Fibroblast of gingiva (primary cell): Measurements from ENCODE around the gene IFIH1.
A peak's percentile ranks its signal among the peaks of the same experiment; 100 is the strongest.

Experiments used
- DNase-seq: peaks from one replicate; pipeline ENCODE4 v3.0.0-alpha.2; 2011; ENCODE audit warnings: low read depth

IFIH1 gene

DNA sequence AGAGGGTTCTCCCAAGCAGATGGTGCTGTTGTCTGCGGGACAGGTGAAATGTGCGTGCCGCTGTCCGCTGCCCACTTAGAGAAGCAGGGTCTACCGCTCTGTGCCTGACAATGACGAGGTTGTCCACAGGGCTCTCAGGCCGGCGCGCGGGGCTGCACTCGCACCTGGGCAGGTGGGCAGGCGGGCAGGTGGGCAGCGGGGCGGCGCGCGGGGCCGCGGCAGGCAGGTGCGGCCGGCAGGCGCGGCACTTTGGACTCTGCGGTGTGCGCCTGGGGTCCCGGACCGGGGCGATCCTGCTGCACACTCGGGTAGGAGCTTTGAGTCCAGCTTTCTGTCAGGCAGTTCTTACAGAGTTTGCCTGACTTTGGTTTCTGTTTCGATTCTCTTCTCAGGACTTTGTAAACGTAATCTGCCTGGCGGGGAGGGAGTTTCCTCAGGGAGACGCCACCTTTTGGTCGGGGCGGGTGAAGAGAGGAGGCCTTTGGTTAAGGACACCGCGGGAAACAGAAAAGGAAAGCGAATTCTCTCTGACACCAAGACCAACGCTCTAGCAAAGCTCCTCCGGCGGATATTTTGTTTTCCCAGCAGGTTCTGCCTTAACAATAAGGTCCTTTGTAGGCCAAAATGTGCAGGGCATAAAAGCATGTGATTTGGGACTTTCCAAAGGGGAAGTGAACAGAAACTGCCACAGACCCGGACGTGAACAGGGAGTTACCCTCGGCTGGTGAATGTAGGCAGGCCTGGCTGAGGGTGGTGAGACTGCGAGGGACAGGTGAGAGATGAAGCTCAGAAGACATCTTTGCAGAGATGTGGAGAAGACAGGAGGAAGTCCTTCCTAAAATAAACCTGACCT lies at the start of gene IFIH1:
Gene IFIH1 (minus strand): TSS at position 357 of the 853 bp plus-strand sequence. CDS start 377 bp downstream, outside the sequence.
- DNase-seq, result peak; percentile 79

GRCh38 chr2:162365392-162365791 lies 46.9 kb upstream of the IFIH1 start:
- DNase-seq, result no peak

GRCh38 chr2:162344617-162344950 lies 26.1 kb upstream of the IFIH1 start:
- DNase-seq, result no peak

DNA sequence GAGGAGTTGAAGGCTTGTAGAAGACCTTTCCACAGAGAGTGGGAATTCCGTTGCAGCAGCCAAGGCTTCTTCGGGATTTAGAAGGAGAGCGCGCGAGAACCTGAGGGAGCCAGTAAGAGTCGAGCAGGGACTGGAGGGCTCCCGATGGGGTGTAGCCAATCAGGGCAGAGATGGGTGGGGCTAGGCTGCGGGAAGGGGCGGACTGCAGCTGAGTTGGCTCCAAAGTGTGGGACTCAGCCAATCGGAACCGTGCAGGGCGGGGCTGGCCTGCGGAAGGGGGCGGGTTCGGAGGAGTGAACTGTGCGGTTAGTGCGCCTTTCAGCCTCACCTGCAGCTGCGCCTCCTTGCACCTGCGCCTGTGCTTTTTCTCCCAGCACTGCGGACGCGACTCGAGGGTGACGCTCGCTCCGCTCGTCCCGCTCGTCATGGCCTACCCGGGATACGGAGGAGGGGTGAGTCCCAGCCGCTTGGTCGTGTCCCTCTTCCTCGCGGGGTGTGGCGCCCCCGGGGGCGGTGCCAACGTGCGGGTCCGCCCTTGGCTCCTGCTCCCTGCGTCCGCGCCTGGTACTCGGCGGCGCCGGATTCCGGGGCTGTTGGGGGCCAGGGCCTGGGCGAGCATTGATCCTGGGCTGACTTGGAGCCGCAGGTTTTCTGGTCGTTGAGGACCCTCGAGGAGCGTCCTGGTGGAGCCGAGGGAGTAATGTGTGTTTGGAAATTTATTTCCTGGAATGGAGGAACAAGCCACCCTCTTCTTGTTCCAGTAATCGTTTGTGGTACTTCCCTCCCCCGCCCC lies 25.5 kb upstream of the IFIH1 start, which contains the start of gene GCA:
Gene GCA (plus strand): TSS at position 309 of the 793 bp plus-strand sequence. CDS start 117 bp downstream, at position 426.
- DNase-seq, result peak; percentile 92

GRCh38 chr2:162343492-162343823 lies 25.0 kb upstream of the IFIH1 start:
- no peak for DNase-seq

DNA sequence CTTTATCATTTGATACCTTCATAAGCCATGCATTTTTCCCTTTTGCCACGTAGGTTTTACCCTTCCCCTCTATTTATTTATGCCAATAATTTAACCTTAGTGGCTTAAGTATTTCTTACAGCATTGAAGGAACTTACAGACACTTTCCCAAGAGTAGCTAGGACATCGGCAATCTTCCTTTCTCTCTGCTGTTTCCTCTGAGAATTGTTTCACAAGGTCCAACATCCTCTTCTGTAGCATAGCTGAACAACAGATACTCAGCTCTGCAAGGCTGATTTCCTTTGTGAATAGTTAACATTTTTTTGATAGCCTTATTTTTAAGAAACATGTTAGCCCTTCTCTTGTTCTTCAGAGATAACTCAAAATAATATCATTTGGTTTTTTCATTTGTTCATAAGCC lies 24.4 kb upstream of the IFIH1 start:
- no peak for DNase-seq

- DNase-seq, result peak; percentile 61
Observed at GRCh38 chr2:162342321-162342720, 23.8 kb upstream of the IFIH1 start.

DNA sequence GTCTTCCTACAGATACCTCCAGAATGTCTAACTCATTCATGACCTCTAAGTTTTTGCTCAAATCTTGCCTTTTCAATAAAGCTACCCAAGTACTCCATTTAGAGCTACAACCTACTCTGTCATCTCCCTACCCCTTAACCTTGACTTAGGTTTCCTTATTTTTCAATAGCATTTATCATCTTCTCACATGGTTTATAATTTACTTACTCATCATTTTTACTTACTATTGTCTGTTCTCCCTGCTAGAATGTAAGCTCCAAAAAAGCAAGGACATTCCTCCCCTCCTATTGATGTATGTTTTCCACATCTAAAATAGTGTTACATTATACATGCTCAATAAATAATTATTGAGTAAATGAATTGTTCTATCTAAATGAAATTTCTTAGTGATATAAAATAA lies 22.3 kb upstream of the IFIH1 start:
- DNase-seq, result no peak

GRCh38 chr2:162337868-162338267 lies 19.4 kb upstream of the IFIH1 start:
- no peak for DNase-seq

GRCh38 chr2:162333968-162334367 lies 15.5 kb upstream of the IFIH1 start:
- DNase-seq, result no peak

DNA sequence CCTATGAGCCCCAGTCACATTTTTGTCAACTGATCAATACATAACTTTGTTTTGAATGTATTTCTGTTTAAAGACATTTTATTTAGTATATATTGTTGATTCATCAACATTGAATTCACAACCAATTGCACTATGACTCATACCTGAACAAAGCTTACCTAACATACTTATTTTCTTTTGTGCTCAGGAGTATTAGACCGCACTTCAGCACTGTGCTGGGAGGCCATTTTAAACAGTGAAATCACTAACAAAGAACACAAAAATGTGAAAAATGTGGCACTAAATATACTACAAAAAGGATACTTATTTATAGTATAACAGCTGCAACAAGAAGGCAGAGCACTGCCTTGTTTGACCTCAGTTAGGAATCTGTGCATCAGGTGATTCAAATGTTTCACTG lies 12.4 kb upstream of the IFIH1 start:
- DNase-seq, result no peak

- no peak for DNase-seq
Observed at GRCh38 chr2:162328424-162329157, 10.1 kb upstream of the IFIH1 start.

DNA sequence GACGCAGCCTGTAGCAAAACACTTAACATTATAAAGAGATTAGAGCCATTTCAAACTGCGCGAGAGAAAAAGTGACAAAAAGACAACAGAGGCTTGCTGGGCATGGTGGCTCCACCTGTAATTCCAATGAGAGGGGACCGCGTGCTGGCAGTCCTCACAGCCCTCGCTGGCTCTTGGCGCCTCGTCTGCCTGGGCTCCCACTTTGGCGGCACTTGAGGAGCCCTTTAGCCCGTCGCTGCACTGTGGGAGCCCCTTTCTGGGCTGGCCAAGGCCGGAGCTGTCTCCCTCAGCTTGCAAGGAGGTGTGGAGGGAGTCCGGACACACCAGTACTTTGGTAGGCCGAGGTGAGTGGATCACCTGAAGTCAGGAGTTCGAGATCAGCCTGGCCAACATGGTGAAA lies 9.3 kb upstream of the IFIH1 start:
- DNase-seq, result no peak

GRCh38 chr2:162327134-162327769 lies 8.8 kb upstream of the IFIH1 start:
- DNase-seq, result no peak

DNA sequence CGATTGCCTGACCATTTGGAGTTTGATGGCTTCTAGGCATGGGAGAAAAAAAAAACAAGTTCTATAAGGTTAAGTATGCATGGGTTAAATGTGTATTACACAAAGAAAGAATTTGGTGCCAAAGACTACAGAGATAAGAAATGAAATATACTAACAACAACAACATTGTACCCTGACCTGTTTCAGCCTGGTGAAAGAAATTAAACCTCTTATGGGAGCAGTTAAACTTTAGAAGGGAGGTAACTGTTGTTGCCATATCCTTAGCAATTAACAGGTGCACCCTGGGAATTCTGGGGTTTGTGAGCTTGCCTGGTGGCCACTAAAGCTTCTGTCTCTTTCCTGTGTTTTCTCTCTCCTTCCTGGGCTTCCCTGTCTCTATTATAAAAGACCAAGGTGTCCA lies 6.5 kb upstream of the IFIH1 start:
- no peak for DNase-seq

DNA sequence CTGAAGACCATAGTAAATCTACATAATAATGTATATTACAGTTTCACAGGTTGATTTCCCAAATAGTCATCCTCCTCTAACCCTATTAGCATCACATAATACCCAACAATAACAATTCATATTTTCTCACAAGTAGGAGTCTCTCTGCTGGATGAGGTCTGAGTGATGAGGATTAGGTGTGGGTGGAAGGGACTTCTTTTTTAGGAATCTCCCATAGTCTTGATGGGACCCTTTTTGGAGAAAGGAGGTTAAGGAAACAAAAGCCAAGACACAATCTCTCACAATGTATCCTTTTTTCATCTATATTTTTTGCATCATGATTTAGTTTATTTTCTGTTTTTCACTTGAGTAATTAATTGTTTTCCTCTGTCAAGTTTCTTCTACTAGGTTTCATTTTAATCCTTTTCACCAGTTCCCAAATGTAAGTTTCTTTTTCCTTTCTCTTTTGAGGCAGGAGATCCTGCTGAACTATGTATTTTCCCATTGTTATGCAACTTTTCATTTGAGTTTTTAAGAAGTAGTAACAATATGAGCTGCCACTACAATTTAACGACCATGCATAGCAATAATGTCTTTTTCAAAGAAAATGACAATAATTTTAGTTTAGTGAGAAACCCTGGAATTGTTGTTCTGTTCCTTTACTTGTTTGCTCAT lies 2.5 kb upstream of the IFIH1 start:
- no peak for DNase-seq

- peak; percentile 14 for DNase-seq
Observed at GRCh38 chr2:162317861-162318327, 590 bp downstream of the IFIH1 start.

DNA sequence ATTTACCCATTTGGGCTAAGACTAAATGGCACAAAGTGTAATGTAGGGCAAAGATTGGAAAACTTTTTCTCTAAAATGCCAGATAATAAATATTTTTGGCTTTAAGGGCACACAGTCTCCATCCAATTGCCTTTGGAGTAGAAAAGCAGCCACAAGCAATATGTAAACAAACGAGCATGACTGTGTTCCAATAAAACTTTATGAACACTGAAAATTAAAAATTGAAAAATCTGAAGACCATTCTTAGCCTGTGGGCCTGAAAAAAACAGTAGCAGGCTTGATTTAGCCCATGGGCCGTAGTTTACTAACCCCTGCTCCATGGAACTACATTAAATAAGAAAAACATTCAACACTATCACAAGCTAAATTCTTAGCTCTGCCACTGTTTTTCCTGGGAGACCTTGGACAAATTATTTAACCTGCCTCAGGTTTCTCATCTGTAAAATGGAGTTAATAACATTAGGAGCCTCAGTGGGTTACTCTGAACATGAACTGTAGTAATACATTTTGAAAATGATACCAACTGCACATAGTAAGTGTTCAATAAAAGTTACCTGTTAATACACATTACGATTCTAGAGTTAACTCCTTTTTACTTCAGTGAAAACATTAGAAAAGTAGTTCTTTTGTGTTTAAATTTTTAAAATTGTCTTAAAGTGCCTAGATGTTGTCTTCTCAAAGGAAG lies 1.3 kb downstream of the IFIH1 start:
- DNase-seq, result no peak

DNA sequence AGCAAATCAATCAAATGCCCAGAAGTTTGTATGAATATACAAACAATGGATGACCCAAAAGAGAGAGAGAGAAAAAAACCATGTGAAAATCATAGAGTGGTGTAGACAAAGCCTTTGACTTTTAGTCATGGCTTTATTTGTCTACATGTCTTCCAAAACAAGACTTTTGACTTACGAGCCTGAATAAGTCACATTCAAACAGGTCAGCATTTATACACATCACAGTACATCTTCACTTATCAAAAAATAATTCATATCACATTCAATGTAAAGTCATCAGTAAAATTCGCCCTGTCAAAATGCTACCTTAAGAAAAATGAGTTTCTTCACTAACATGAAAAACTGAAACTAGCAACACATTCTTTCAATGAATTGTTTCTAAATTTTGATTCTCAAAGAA lies 1.9 kb downstream of the IFIH1 start:
- DNase-seq, result no peak

DNA sequence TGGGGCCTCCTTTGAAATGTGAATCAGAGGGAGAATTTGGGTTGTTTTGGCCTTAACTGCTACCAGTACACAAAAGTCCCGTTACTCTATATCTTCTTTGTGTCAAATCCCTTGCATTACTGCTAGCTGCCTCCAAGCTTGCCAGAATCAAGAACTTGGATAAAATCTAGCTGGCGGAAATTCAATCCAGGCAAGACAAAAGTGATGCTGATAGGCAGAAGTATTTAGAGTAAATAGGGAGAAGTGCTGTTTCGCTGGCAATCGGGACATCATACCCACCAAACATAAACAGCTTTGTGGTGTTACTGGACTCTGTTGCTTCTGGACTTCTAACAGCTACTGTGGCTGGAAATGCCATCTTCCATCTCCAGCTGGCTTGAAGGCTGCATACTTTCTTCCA lies 2.5 kb downstream of the IFIH1 start:
- DNase-seq, result no peak

DNA sequence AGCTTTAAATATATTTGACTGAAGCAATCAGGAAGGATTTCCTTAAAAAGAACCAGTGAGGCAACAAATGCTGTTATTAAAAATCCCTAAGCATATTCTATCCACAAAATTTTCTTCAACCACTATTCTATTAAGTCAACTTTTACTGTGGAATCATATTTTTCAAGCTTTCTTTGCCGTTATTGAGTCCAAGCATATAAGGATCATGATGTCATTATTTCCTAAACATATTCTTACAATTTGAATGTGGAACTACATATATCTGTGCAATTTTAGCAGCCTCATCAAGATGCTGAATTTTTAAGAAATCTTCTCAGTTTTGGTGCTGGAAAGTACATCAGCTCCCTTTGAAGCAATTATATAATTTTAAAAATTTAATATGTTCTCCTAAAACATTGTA lies 5.6 kb downstream of the IFIH1 start:
- no peak for DNase-seq
